Fibroblast of skin of left quadriceps (primary cell): ENCODE measurements around the gene OTUB2.

Experiments used
- DNase-seq, 2 experiments: peaks; one replicate each; pipeline ENCODE4 v3.0.0-alpha.2; 2013; ENCODE audit warnings: low read depth in 2 of 2

The OTUB2 gene

DNA sequence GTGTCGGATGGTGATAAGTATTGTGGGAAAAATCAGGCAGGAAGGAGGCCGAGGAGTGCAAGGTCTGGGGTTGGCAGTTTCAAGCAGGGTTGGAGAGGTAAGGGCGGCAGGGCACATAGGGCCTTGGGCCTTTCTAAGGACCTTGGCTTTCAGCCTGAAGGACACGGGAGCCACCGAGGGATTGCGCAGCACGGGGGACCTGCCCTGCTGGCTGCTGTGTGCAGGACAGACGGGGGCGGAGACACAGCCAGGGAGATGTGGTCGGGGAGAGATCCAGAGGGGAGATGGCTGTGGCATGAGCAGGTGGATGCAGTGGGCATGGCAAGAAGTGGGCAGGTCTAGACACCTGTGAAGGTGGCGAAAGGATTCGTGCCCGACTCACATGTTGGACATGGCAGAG, 14.7 kb downstream of the OTUB2 start:
- DNase-seq: no peak

DNA sequence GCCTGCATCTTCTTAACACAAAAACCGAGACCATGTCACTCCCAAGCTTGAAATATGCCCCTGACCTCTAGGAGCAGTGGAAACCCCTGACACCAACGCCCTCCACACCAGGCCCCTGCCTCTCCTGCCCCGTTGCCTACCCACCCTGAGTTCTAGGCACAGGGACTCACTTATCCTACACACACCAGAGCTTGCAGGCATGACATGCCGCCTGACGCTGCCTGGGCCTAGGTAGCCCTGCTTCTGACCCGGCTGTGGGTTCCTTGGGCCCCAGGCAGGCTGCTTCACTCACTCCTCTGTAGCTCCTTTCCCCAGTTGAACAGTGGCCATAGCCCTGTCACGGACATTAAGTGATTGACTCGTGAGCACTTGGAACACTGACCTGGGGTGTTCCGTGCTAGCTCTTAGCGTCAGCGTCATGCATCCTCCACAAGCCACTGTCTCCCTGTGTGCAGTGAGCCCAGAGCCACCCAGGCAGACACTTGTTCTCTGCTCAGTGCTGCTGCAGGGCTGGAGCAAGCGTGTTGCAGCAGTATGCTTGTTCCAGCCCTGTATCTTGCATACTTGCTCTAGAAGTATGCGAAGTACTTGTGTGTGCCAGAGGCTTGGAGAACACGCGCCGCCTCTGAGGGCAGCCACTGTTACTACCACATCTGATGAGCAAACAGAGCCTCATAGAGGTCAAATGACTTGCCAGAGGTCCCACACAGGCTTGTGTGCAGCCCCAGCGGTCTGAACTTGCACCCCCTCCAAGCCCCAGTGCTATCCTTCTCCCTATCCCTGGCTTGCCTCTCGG, 15.6 kb downstream of the OTUB2 start:
- DNase-seq: no peak

DNA sequence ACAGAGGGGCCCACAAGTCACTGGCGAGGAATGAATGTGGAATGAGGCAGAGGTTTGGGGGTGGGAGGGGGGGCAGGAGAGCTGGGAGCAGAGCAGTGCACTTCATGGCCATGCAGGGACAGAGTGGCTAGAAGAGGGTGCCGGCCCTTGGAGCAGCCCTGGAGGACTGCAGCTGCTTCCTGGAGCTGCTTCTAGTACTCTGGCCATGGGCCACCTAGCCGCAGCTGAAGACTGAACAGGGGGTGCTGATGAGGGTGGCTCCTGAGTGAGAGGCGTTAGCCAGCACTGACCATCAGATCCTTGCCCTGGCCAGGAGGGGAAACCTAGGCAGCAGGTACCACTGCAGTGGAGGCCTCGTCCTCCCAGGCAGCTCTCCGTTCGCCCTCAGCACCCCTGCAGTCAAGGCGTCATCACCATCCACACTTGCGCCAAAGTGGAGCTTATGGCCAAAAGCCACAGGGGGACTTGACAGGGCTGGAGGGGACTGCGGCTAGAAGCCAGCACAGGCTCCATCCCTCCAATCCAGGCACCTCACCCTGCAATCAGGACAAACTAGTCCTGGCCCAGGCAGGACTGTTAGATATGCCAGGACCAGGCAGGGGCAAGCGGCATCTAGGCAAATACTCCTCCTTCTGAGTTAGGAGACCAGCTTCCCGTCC, 16.4 kb downstream of the OTUB2 start:
- no peak for DNase-seq

DNA sequence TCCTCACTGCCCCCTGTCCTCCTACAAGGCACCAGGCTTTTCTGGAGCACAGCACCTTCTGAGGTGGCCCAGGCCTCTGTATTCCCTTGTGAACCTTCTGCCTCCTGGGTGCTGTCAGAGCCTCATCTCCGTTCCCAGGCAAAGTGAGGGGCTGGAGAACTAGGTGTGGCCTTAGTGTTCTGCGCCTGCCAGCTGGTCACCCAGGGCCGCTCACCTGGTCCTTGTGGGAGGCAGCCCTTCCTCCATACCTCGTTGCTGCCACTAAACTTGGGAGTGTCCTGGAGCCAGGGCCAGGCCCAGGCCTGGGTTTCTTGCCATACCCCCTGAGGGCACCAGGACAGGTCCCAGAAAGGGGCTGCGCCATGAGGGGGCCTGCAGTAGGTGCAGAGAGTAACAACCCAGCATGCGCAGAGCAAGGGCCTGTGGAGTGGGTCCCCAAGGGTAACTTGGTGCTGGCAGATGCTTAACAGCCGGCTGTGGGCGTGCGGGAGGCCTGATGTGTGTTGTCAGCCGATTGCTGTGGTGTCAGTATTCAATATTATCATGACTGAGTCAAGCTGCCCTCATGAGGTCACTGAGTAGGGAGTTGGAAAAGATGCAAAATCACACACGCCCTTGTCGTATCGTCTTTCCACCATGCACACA, 17.1 kb downstream of the OTUB2 start:
- no peak for DNase-seq

DNA sequence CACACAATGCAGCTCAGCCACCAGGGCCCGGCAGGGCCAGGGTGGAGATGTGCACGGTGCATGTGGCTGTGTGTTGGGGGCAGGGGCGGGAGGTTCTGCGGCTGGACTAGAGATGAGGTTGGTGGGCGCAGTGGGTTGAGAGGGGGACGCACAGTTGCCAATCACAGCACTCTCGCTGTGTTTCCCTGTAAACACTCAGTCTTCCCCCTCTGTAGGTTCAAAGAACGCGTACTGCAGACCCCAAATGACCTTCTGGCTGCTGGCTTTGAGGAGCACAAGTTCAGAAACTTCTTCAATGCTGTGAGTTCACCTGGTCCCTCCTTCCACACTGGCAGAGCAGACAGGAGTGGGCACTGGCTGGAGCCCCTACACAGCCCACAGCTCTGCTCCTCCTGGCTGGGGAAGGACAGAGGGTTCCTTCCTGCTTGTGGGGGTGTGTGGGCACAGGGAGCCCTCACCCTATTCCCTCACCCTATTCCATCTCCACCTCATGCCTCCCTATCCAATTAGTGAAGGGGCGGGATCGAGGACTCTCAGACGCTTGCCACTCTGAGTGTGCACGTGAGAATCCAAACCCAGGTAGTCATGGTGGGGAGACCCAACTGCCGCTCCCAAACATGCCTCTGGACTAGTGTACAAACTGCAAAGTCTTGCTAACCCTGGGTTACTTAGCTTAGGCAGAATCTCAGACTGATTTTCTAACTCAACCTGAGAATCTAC, 17.8 kb downstream of the OTUB2 start:
- DNase-seq: no peak

DNA sequence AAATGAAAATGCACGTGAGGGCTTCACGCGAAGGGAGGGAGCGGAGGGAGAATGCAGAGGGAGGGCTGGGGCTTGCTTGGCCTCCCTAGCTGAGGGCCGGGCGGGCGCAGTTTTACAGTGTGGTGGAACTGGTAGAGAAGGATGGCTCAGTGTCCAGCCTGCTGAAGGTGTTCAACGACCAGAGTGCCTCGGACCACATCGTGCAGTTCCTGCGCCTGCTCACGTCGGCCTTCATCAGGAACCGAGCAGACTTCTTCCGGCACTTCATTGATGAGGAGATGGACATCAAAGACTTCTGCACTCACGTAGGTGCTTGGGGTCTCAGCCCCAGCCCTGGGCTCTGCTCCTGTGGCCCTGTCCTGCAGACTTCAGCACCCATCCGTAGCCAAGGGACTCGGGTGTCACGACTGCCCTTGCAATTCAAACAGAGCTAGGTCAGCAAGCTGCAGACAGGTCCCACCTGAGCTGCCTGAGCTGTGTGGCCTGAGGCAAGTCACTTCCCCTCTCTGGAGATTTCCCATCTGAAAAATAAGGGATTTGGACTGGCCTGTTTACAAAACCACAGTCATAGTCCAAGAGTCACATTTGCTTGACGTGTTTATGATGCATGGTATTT, 18.4 kb downstream of the OTUB2 start:
- DNase-seq: no peak

DNA sequence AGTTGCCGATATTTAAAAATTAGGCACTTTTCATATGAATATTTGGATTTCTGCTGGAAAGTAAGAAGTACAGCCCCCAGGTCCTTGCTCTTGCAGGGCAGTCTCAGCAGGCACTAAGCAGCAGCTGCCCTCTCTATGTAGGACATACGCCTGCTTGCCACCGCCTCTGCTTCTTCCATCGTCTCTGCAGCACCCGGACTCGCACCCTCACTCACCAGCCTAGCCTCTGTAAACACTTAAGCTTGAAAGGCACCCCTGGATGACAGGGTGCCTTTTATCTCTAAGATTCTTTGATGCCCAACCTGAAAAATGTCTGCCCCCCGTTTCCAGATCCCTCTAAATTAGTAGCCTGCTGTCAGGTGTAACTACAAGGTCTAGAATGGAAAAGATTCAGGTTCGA, 19.0 kb downstream of the OTUB2 start:
- DNase-seq: no peak

DNA sequence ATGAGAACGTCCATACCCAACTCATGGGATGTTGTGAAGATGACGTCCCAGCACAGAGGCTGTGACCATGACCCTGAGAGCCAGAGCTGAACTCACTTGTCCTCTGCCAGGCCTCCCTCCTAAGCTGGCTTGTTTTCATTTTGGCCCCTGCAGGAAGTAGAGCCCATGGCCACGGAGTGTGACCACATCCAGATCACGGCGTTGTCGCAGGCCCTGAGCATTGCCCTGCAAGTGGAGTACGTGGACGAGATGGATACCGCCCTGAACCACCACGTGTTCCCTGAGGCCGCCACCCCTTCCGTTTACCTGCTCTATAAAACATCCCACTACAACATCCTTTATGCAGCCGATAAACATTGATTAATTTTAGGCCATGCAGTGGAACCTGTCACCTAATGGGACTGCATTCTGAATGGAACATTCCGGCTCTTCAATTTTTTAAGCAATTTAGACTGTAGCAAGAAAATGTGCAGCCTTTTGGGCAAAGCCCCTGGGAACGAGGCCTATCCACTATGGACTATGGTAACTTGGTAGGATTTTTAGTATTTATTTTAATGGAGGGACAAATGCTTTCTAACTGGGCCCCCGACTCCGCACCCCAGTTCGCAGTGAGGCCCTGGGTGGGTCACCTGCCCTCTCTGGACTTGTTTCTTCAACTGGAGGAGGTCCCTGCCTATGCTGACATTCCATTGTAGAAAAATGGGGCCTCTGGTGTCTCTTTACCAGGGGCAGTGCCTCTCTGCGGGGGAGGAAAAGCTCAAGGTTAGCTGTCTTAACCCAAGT, 19.6 kb downstream of the OTUB2 start:
- DNase-seq: no peak

DNA sequence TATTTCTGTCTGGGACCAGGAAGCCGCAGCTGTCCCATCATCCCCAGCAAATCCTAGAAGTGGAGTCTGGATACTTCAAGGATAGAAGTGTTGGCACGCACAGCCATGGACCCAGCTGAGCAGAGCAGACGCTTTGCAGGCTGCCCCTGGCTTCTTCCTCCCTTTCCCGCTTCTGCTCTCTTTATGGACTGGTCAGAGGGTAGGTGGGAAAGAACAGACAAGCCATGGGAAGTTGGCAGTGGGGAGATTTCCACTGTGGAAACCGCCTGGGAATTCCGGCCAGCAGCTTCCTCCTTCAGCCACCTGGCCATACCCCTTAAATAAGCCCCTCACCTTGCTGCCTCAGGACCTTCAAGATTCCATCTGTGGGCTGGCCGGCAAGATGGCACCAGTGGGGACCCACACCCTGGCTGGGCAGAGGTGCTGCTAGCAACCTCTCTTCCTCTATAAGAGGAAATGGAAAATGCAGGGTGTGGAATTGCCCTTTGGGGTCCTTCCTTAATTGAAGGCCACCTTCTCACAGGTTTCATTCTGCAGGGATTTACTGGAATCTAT, 20.6 kb downstream of the OTUB2 start:
- DNase-seq: no peak

DNA sequence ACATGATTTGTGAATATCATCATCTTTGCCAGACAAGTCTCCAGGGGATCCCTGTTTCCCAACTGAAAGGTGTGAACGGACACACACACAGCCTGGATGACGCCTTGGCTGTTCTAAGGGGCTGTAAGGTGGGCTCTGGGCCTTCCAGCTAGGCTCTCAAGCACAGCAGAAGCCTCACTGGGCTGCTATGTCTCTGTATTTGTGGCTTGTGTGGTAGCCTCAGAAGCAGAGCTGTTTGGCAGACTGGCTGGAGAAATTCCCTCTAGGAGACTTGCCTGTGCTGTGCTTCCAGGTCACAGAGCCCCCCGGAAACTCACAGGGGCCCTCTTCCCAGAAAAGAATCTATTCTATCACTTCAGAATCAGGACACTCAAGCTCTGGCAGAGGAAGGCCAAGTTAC, 21.4 kb downstream of the OTUB2 start:
- DNase-seq: no peak

DNA sequence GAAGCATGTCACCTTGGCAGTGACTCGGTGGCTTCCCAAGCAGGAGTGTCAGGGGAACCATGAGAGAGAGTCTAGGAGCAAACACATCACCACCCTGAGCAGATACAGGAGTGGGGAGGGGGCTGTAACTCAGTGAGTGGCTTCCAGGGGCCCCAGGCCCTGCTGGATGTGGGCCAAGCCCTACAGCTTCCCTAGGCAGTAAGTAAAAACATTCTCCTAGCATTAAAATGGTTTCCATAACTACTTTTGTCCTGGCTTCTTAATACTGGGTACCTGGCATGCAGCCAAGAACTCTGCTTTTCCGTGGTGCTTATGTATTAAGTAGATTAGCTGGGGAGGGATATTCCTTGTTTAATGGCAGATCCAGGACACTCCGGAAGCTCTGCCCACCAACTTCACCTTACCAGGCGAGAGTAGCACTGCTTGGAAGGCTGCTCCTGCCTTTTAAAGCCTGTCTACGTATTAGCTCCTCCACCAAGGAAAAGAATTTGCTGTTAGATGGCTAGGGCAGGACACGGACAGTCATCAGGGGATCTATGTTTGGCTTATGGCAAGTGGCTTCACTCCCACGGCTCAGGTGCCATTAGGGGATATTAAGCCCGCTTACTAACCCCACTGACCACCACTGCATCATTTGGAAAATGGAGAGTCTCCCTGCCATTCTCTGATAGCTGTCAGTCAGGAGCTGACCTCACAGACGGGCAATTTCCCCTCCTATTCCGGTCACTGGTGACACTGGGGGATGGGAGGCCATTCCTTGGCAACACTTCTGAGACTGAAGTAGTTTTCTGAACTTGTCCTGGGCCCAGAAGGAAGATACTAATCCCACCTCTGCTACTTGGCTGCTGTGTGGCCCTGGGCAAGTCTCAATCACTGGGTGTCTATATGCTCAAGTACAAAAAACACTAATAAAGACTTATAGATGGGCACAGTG, 22.8 kb downstream of the OTUB2 start:
- DNase-seq: no peak

DNA sequence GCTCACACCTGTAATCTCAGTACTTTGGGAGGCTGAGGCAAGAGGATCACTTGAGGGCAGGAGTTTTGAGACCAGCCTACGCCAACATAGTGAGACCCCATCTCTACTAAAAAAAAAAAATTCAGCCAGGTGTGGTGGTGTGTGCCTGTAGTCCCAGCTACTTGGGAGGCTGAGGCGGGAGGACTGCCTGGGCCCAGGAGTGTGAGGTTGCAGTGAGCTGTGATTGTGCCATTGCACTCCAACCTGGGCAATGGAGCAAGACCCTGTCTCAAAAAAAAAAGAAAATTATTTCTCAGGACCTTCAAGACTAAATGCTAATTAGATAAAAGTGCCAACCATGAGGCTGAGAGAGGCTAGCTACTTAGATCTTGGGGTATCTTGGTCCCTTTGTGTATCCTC, 23.5 kb downstream of the OTUB2 start:
- DNase-seq: no peak

DNA sequence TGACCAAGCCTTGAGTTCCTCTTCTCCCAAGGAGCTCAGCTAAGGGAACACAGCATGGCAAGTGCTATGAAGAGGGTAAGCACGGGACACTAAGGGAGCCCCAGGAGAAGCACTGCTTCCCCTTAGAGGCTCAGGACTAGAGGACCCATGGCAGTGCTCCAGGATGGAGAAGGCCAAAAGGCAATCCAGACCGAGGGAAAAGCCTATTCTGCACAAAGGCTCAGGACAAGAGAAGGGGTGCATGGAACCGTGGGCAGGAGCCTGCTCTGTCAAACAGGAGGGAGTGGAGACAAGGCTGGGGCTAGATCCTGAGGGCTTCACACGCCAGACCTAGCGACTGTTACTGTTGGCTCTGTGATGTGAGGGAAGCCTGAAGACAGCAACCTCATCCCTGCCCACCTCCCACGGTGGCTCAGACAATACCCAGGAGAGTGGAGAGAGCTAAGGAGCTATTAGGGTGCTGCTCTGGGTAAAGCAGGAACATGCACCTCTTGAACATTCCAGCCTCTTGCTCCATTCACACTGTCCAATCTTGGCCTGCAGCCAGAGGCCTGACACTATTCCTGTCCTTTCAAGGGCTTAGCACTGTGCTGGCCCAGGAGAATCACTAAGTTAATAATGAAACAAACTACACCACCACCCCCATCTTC, 24.2 kb downstream of the OTUB2 start:
- no peak for DNase-seq

DNA sequence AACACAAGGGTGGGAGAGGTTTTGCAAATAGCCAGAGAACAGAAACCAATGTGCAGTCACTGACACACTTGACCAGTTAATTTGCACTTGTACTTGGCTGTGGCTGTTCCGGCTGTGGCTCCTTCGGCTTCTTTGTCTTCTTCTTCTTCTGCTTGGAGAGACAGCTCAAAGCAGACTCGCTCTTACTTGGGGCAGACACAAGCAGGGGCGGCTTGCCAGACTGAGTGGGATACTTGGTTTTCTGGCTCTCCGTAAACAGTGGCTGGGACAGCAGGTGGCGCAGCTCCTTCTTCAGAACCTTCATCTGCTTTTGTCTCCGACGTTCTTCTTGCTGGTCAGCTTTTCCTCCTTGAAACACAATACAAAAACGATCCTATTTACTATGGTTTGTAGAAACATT, 25.0 kb downstream of the OTUB2 start:
- peak in 1 of 2 experiments; percentile 7 for DNase-seq

DNA sequence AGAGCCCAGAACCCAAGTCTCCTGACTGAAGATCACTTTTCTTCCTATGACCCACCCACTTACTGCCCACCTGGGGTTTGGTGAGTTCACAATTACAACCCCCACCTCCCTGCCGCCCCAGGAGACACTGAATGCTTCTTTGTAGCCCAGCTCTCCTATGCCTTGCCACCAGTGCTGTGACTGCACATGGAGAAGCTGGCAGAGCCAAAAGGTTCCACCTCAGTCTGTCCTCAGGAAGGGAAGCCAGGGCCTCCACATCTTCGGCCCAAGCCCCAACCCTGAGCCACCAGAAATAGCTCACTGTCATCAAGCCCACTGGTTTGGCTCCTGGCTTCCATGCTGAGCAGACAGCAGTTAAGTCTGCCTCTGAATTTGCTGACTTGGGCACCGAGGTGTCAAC, 25.6 kb downstream of the OTUB2 start:
- no peak for DNase-seq

DNA sequence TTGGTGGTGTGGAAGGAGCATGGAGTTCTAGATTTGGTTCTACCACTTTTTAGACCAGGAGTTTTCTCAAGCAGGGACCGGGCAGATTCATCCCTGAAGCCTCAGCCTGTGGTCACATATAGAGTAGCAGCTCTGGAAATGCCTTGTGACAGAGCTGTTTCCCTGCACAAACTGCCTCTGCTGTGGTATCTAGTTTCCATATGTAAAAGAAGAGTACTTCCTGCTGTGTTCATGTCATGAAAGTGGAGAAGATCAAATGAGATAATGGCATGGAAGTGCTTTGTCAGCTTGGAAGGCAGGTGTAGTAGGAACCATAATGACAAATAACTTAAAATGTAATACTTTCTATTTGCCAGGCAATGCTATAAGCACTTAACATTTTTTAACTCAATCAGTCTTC, 26.1 kb downstream of the OTUB2 start:
- no peak for DNase-seq

DNA sequence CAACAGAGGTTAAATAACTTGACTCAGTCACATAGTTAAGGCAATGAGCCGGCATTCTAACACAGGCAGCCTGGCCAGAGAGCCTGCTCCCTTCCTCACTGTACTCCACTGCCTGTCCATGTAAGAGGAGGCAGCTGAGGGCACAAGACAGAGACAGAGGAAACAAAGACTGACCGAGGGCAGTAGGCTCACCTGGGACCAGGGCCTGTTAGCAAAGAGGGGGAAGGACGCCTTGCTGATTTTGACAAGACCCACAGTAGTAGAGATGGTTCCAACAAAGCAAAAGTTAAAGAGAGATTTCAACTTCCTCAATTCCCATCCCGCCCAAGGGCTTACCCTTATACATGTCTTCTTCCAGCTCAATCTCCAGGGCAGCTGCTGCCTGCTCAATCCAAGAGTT, 26.5 kb downstream of the OTUB2 start:
- DNase-seq: no peak

DNA sequence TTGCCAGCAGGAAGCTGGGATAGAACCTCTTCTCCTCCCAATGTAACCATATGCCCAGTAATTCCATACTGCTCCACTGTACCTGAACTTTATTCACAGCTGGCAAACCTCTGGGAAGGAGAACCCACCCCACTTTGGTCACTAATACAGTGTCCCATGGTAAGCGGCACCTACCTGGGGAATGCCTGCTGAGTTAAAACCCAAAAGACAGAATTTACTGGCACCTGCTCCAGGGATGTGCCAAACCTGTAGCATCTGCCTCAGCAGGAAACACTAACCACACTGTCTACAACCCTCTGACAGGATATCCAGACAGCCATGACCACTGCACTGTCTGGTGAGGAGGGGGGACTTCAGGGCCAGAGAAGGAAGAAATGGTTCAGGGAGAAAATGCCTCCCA, 28.3 kb downstream of the OTUB2 start:
- no peak for DNase-seq

DNA sequence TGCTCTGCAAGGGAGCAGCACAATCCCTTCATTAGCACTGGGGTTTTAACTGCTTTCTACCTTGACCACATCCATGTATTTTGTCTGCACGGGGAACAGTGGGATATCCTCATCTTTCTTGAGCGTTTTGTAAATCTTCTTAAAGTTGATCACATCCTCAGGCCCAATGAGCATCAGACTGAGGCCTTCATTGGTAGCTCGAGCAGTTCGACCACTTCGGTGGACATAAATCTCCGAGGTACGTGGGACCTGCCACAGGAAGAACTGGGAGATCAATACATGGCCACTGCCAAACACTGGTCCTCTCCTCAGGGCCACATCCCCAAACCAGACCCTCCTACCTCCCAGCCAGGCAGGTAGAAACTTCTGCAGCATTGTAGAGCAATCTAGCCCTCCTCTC, 28.8 kb downstream of the OTUB2 start:
- DNase-seq: no peak
